GM21717 (cell line): ENCODE data around the gene AKIRIN2.
"Not testable (repeated sequence)": the region's sequence is repeated elsewhere in the genome, so short reads cannot be mapped to it uniquely, and the experiment has no call there.

Experiments used
- ATAC-seq: cut with Tn5 transposase; IDR thresholded peaks from one replicate; pipeline ENCODE4 v1.9.1; 2021; ENCODE audit warnings: mild to moderate bottlenecking, moderate library complexity; ENCODE audit not compliant: unreplicated experiment

AKIRIN2 gene

DNA sequence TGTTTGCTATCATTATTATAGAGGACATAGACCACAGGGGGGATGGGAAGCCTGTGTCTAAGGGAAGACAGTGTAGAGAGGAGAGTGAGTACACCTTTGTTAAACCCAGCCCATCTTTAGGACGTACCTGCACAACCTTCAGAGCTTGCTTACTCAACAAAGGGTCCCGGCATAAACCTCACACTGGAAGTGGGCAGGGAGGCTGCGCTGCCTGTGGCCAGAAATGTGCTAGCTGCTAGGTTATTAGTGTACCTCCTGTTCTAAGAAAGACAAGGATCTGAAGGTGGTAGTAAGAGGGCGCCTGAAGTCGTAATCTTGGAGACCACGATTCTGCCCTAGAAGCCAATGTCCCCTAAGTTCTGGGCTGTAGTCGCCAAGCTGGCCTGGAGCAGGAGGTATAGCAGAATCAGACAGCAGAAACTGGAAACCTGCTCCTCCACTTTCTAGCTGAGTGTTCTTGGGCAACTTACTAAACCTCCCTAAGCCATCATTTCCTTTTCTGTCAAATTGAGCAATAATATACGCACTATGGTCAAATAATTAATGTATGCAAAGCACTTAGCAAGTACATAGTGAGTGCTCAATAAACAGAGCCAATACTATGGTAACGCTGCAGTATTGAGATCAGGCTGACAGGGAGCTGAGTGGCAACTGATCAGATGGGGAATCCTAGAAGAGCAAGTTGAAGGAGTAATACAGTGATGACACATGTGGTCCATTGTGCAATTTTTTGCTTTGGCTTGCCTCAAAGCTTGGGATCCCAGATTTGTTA, 16.8 kb upstream of the AKIRIN2 start:
- no peak for ATAC-seq

DNA sequence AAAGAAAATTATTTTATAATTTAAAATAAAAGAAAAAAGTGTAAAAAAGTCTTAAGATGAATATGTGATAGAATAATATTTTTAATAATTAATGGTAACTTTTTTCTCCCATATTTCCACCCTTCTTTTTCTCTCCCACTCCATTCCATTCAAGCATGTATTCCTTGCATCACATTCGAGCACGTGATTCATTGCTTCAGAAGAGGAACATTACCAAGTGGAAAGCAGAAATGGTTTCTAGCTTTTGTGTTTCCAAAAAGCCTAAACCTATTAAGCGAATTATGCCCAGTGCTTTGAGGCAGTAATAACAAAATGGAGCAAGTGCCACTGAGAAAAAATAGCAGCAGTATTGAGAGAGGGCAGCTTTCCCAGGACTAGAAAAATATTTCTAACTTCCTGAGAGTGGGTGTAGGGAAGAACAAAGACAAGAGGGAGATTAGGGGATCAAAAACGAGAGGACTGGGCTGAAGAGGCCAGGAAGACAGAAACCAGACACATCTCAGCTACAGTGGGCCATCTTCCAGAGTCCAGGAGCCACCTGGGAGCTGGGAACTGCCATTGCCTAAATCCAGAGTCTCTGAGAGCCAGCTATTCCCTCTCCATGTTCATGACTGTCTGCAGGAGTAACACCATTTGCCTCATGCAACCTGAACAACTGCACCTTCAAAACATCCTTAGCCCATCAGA, 15.0 kb upstream of the AKIRIN2 start:
- no peak for ATAC-seq

DNA sequence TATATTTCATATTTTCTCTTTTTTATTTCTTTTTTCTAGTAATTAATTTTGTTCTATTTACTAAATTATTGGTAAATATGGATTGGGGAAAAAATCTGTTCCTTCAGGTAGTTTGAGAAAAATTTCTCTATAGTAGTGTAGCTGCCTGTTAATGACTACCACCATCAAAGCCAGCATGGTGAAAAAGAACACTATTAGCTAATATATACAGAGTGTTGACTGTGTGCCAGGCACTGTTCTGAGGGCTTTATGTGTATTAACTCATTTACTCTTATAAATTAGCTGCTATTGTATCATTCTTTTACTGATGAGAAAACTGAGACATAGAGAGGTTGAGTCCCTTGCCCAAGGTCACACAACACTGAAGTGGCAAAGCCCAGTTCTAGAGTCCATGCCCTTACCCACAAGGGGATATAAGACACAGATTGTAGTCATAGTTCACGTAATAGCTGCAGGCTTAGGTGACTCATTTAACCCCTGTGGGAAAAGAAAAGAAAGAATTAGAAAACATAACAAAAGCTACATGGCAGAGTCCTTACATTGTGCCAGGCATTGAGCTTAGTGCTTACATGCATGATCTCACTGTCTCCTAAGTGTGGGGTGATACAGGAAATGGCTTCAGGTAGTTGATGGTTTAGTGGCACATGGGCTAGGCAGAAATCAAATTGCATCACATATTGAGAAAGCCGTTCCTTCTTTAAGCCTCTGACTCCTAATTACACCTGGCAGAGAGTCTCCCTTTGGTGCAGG, 12.2 kb upstream of the AKIRIN2 start:
- no peak for ATAC-seq

DNA sequence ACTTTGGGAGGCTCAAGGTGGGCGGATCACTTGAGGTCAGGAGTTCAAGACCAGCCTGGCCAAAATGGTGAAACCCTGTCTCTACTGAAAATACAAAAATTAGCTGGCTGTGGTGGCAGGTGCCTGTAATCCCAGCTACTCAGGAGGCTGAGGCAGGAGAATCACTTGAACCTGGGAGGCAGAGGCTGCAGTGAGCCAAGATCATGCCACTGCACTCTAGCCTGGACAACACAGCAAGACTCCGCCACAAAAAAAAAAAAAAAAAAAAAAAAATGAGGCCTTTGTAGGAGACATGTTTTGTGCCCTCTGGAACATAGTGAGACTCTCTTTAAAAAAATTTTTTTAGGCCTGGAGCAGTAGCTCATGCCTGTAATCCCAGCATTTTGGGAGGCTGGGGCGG, 10.7 kb upstream of the AKIRIN2 start:
- not testable (repeated sequence) for ATAC-seq

DNA sequence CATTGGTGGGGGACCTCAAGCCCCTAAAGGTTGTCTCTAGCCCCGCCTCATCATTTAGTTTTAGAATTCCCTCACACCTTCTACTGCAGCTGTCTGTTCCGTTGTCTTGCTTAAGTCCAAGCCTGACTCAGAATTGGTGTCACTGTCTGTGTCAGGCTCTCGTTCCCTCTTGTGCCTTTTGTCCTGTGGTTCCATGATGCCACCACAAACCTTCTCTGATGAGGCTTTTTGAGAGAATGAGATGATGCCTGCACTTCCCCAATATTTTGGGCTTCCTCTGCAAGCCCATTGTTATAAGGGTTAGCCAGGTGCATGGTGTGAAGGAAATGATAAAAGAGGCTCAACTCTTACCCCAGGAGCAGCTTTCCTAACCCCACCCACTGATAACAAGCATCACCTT, 8.1 kb upstream of the AKIRIN2 start:
- ATAC-seq: no peak

DNA sequence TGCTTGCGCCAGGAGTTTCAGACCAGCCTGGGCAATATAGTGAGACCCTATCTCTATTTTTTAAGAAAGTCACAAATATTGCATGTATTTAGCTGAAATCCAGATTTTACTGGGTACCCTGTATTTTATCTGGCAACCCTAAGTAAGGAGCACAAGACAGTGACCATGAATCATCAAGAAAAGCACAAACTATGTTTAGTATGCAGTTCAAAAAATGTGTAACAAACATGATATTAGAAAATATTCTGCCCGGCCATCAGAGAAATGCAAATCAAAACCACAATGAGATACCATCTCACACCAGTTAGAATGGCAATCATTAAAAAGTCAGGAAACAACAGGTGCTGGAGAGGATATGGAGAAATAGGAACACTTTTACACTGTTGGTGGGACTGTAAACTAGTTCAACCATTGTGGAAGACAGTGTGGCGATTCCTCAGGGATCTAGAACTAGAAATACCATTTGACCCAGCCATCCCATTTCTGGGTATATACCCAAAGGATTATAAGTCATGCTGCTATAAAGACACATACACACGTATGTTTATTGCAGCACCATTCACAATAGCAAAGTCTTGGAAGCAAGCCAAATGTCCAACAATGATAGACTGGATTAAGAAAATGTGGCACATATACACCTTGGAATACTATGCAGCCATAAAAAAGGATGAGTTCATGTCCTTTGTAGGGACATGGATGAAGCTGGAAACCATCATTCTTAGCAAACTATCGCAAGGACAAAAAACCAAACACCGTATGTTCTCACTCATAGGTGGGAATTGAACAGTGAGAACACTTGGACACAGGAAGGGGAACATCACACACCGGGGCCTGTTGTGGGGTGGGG, 6.8 kb upstream of the AKIRIN2 start:
- ATAC-seq: not testable (repeated sequence)

DNA sequence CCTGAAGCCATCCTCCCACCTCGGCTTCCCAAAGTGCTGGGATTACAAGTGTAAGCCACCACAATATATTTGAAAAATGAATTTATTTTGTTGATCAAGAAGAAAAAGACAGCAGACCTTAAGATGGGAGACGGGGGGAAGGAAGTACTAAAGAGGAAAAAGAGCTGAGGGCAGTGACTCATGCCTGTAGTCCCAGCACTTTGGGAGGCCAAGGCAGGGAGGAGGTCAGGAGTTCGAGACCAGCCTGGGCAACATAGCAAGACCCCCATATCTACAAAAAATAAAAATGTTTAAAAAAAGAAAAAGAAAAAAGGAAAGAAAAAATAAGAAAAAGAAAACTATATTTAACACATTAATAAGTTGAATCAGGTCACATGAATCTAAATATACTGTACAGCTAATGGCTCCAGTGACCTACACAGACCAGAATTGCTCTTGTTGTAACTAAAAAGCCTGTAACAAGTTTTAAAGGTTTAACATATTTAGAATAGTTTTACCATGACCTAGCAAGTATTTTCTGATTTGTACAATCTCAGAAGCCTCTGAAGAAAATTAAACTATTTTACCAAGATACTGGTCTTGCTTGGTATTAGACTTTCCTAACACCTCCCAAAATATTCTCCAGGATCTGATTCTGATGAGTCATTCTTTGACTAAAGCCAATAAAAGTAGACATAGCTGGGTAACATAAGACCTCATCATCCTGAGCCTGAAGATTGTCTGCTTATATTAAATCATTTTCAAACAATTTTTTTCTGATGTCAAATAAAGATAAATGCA, 4.3 kb upstream of the AKIRIN2 start:
- no peak for ATAC-seq

DNA sequence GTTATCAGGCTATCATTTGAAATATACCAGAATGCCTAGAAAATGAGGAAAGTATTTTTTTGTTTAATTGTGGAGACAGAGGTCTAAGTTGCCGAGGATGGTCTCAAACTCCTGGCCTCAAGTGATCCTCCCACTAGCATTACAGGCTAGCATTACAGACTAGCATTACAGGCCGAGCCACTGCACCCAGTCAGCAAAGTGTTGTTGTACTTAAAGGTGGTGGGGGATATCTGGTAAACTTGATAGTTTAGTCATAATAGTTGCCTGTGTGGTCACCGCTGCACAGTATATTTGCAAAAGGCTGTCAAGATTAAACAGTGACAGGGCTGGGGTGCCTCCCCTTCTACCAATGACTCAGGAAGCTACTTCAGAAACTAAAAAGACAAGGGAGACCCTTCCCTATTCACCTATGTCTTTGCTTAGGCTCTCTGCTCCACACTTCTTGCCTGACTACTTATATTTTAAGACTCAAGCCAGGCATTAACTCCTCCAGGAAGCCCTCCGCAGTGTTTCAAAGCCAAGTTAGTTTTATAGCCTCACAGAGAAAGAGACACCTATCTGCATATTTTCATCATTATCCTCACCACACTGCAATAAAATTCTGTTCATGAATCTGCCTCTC, 3.1 kb upstream of the AKIRIN2 start:
- ATAC-seq: peak; percentile 46

DNA sequence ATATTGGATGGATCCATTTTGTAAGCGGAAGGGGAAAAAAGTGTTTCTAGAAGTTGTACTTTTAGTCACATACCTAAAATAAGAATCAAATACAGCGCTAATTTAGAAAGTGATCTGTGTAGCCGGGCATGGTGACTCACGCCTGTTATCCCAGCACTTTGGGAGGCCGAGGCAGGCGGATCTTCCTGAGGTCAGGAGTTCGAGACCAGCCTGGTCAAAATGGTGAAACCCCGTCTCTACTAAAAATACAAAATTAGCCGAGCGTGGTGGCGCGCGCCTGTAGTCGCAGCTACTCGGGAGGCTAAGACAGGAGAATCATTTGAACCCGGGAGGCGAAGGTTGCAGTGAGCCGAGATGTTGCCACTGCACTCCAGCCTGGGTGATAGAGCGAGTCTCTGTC, 1.0 kb upstream of the AKIRIN2 start:
- ATAC-seq: not testable (repeated sequence)

DNA sequence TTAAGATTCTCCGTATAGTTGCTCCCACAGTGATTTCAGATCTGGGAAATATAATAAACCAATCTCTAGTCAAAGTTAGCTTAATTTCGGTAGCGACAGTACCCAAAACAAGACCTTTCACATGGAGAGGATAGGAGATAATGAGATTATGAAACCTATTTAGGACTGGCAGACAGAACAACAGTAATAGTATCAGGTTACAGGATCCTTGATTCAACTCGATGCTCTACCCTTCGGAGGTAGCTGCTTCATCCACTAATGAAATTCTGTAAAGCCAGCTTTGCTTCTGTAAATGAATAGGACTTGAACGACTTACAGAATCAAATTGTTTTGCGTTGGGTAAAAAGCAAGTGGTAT, 534 bp upstream of the AKIRIN2 start:
- ATAC-seq: peak; percentile 14

DNA sequence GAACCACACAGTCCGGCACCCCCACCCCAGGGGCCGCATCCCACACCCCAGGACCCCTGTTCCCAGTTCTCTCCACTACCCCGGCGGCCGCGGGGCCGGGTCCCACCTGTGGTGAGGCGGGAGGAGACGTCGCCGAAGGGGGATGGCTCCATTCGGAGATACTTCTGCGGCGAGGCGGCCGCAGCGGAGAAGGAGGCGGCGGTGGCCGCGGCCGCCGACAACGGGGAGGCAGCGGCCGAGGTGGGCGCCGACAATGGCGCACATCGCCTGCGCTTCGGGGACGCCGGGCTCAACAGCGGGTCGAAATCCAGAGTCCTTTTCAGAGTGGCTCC, 723 bp downstream of the AKIRIN2 start:
- no peak for ATAC-seq

DNA sequence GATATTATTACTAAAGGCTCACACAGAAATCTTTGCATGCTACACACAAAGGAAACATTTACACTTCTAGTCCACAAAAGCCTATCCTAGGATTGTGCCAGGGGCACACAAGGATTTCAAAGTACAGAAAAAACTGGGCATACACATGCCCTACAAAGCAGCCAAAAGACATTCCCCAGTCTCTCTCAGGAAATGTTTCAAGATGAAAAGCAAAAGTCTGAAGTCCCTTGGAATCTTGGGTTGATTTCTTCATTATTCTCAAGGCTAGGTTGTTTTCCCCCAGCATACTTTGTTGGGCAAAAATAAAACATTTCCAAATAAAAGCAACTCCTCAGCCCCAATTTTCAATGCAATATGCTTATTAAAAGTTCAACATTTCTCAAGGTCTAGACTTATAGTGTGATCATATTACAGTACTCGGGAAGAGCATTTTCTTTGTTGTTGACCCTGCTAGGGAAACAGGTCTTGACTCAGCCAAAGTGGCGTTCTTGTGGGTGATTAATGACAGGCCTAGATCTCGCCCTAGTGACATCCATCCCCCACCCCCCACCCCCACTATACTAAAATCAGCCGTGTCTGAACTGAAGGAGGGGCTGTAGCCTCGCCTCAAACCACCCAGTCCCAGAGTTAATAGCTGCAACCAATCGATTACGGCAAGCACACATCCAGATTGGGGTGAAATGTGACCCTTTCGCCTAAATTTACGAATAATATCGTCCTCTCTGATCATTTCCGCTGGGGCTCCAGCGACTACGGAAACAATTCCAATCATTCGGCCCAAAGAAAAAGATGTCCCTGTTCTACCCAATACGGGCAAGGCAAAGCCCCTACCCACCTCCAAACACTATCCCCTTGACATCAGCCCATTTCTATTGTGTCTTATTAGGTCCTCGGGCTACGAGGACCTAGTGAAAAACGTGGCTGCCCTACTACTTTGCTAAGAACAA, 1.4 kb downstream of the AKIRIN2 start:
- peak; percentile 2 for ATAC-seq

DNA sequence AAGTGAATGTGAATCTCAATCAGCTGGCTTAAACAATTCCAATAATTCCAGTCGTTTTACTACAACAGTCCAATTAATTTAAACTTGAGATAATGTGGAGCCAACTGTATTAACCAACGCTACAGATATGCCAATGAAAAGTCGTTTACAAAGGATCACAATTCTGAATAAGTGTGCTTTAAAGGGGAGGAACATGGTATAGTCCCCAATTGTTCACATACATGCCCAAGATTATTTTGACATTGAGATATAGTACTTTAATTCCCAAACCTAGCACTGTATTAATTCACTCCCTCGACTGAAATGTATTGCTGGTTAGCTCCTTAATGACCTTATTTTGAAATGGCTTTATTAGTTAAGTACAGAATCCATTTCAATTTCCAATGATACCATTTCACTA, 2.5 kb downstream of the AKIRIN2 start:
- no peak for ATAC-seq

DNA sequence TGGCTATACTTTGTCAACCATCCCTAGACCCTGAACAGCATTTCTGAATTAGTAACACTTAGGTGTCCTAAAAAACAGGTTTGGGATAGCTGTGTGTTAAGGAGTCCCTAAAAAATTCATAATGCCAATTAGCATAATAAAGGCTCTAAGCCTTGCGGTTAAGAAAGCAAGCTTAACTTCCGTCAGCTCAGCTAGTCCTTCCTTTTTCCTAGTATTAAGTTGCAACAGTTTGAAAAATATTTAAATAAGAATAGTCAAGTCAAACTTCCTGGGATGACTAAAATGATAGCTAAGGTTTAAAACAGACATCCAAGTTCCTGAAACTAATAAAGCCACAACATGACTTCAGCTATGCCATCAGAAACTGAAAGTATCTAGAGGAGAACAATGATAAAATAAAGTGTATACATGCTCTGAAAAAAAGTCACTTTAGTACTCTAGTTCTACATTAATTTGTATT, 3.5 kb downstream of the AKIRIN2 start:
- no peak for ATAC-seq

DNA sequence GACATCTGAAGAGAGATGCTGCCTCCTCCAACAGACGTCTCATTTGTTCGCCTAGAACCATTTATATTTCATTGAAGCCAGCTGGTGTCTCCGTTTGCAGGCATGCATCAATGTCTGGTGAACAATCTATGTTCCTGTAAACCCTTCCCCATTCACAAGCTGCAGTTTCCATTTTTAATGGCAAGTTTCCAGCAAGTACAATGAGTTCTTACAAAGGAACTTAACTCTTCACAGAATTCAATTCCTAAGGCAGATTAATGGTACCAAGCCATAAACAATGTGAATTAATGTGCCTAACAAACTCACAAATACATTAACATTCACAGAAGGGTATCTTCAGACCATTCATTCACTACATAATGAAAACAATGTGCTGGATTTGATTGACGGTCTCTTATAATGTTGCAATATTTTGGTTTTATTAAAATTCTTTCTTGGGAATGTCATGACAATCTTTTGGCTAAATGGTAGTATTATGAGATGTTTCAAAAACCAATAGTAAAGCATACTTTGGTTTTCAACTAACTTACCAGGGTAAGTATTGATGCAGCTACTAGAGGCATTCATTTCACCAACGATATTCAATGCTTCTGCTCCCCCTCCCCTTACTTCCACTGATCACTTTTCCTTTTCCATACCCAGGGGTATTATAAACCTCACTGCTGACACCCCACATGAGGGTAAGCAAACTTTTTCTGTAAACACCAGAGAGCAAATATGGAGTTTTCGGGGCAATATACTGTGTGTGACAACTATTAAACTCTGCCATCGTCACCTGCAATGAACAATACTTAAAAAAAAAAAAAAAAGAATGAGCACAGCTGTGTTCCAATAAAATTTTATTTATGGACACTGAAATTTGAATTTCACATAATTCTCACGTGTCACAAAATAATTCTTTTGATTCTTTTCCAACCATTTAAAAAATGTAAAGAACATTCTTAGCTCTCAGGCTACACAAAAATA, 4.2 kb downstream of the AKIRIN2 start:
- no peak for ATAC-seq

DNA sequence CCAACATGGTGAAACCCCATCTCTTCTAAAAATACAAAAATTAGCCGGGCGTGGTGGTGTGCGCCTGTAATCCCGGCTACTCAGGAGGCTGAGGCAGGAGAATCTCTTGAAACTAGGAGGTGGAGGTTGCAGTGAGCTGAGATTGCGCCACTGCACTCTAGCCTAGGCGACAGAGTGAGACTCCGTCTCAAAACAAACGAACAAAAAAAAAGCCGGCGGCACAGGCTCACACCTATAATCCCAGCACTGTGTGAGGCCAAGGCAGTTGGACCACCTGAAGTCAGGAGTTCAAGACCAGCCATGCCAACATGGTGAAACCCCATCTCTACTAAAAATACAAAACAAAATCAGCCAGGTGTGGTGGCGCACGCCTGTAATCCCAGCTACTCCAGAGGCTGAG, 5.2 kb downstream of the AKIRIN2 start:
- ATAC-seq: not testable (repeated sequence)

DNA sequence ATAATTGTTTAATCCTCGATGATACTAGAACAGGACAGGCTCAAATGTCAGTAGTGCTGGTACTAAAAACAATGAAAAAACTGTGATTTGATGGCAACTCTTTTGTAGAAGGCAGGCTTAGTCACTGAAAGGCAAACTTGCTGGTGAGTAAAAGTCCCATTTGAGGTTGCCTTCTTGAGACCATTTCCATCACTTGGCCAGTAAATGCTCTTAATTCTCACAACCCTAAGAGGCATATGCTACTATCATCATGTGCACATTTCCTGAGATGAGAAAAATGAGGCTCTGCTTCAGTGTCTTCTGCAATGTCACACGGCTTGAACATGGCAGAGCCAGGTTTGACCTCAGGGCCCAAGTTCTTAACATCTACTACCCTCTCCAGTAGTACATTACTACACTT, 9.9 kb downstream of the AKIRIN2 start:
- ATAC-seq: no peak

DNA sequence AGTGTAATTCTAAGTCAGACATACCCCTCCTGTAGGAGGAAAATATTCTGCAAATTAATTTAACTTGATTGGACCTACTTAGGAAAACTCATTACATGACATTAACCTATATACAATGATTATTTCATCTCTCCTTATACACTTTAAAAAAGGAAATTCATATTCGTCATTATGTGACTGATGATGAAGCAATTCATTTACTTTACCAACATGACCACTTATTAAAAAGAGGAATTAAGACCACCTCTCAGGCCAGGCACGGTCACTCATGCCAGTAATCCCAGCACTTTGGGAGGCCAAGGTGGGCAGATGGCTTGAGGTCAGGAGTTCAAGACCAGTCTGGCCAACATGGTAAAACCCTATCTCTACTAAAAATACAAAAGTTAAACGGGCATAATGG, 11.6 kb downstream of the AKIRIN2 start:
- no peak for ATAC-seq
